Measurements from ENCODE around the gene SDF2. TPM values are rescaled to one million over a fixed set of nuclear protein-coding genes. Genes with fewer than 3 reads are reported as not detected.

The SDF2 gene
- total and polyA plus RNA-seq, 2 experiments from 2014 or later: 26.1 to 85.7 TPM

DNA sequence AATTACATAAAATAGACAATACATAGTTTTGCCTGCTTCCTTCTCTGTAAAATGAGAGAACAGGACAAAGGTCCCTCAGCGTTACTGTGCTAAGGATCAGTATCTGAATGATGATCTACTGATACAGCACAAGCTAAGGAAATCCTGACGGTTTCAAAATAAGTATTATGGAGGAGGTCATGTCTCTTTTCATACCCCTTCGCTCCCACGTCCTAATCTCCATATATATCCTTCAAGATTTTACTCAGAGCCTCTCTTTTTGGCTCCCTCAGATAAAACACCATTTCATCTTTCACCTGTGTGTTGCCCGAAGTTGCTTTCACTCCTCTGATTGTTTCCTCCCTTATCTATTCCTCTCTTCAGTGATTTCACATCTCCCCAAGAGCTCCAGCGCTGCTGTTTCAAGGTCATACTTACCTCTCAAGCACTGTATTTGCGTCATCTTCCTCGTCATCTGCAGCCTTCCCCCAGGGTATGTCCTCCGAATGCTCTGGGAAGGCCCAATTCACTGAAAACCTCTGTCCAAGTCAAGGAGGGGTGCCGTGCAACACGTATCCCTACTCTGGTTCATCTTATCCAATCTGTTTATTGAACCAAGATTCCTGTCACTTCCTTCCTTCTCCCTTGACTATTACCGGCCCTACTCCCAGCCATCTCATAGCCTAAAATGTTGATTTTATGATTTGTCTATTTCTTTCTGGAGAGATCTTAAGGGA is 15.5 kb downstream of the SDF2 start:
- Histone ChIP-seq H3K4me3 (peak overlapping the region; percentile 91), H3K27ac (peak overlapping the region; percentile 64), H3K27me3 (no peaks in the 10 kb centered on the region), H3K36me3 (peaks cover 15% of the 10 kb centered on the region), H3K4me1 (ENCODE audit: low read depth) (peaks cover 17% of the 10 kb centered on the region), H3K9me3 (ENCODE audit: low read depth) (no peaks in the 10 kb centered on the region)
- TF ChIP-seq, protein P1, sequence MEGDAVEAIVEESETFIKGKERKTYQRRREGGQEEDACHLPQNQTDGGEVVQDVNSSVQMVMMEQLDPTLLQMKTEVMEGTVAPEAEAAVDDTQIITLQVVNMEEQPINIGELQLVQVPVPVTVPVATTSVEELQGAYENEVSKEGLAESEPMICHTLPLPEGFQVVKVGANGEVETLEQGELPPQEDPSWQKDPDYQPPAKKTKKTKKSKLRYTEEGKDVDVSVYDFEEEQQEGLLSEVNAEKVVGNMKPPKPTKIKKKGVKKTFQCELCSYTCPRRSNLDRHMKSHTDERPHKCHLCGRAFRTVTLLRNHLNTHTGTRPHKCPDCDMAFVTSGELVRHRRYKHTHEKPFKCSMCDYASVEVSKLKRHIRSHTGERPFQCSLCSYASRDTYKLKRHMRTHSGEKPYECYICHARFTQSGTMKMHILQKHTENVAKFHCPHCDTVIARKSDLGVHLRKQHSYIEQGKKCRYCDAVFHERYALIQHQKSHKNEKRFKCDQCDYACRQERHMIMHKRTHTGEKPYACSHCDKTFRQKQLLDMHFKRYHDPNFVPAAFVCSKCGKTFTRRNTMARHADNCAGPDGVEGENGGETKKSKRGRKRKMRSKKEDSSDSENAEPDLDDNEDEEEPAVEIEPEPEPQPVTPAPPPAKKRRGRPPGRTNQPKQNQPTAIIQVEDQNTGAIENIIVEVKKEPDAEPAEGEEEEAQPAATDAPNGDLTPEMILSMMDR (IDR thresholded peaks at IDR 0.05; ENCODE audit: low read depth, low read length): no peak
- DNase-seq (ENCODE audit: low read depth in 1 of 2, low spot score in 1 of 2): no peak

DNA sequence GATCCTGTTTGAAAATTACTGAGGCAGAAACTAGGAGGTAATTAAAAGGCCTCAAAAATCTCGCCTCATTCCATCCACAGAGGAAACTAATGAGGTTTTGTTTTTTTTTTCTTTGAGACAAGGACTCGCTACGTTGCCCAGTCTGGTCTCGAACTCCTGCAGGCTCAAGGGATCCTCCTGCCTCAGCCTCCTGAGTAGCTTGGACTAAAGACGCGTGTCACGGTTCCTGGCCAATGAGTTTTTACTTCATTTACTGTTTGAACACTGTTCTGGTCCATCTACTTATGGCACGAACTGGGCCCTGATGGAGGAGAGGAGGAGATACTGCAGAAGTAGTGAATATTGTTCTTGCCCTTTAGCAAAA is 16.1 kb downstream of the SDF2 start:
- Histone ChIP-seq H3K4me1 (ENCODE audit: low read depth) (peaks cover 17% of the 10 kb centered on the region), H3K36me3 (peaks cover 21% of the 10 kb centered on the region), H3K27me3 (no peaks in the 10 kb centered on the region), H3K9me3 (ENCODE audit: low read depth) (no peaks in the 10 kb centered on the region), H3K4me3 (peak overlapping the region; percentile 91), H3K27ac (no peak overlapping the region)
- no peak for DNase-seq (ENCODE audit: low read depth in 1 of 2, low spot score in 1 of 2)
- TF ChIP-seq, protein P1 (IDR thresholded peaks at IDR 0.05; ENCODE audit: low read depth, low read length): no peak

DNA sequence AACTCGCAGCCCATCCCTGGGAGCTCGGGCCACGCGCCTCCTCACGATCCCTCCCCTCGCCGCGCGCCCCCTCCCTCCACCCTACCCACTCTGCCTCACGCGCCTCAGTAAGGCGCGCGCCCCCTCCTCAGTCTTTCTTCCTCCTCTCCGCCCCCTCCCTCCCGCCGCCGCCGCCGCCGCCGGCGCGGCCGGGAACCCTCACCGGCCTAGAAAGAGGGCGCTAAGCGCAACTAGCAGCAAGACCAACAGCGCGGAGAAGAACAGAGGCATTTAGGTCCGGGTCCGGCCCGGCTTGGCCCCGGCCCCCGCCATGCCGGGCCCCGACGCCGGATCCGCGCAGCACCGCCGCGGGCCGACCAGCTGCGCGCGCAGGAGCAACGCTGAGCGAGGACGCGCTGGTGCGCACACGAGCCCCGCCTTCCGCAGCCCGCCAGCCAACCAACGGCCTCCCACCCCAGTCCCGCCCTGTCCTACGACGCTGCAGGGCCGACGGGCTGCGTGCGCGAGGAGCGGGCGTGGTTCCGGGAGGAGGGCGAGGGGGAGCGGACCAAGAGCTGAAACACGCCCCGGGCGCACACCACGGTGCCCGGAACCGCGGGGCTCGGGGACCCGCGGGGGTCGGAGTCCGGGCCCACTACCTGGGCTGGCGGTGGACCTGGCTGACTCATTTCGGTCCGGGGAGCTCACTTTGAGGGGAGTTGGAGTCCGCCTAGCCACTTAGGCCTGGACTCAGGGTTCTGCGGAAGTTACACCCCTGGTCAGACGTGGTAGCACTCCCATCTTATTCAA is 16.7 kb downstream of the SDF2 start, which contains the start of gene BLTP2:
BLTP2 (minus strand) TSS at position 372 of the 789 bp plus-strand sequence; CDS start at position 270, 102 bp downstream.
- Histone ChIP-seq H3K27me3 (no peaks in the 10 kb centered on the region), H3K4me3 (peak within 1 kb of the TSS; percentile 91), H3K27ac (peak within 1 kb of the TSS; percentile 92), H3K36me3 (peaks cover 27% of the 10 kb centered on the region), H3K9me3 (ENCODE audit: low read depth) (no peaks in the 10 kb centered on the region), H3K4me1 (ENCODE audit: low read depth) (peaks cover 17% of the 10 kb centered on the region)
- TF ChIP-seq, protein P1 (IDR thresholded peaks at IDR 0.05; ENCODE audit: low read depth, low read length): no peak
- DNase-seq (ENCODE audit: low read depth in 1 of 2, low spot score in 1 of 2): peak; percentile 97

DNA sequence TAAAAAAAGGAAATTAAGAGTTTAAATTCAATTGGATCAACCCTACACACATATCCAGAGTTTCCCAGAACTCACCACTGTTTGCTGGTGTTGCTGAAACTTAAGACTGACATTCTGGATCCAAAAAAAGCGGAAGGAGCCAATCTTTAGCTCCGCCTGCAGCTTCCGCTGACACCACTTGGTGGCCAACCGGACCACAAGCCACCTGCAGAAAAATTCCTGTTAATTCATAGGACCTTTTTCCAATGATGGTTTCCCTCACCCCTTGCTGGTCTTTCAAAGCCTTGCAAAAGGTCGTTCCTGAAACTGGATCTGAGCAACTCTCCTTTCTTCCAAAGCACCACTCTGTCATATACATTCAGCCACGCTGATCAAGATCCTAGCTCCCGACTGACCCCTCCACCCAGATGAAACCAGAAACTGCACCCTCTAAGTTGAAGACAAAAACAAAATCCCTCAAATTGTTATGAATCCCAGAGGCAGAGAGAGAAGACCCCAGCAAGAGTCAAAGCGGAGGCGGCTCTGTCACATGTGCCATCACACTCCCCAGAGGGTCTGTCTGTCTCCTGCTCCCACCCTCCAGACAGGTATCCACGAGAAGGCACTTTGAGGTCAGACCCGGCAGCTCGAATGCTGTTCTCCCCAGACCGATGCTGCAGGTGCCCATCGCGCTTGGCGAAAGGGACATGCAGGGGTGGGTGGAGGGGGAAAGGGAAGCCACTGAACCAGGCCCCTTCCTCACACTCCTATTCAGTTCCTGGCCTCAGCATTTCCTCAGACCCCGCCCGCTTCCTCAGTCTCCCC is 17.5 kb downstream of the SDF2 start:
- no peaks in the 10 kb centered on the region for H3K9me3 ChIP-seq (ENCODE audit: low read depth)
- peak overlapping the region; percentile 92 for H3K27ac ChIP-seq
- peak overlapping the region; percentile 91 for H3K4me3 ChIP-seq
- TF ChIP-seq, protein P1 (IDR thresholded peaks at IDR 0.05; ENCODE audit: low read depth, low read length): peak; percentile 34
- peak; percentile 61 to 63 for DNase-seq (ENCODE audit: low read depth in 1 of 2, low spot score in 1 of 2)
- H3K27me3 ChIP-seq: no peaks in the 10 kb centered on the region
- peaks cover 35% of the 10 kb centered on the region for H3K36me3 ChIP-seq
- peaks cover 17% of the 10 kb centered on the region for H3K4me1 ChIP-seq (ENCODE audit: low read depth)

DNA sequence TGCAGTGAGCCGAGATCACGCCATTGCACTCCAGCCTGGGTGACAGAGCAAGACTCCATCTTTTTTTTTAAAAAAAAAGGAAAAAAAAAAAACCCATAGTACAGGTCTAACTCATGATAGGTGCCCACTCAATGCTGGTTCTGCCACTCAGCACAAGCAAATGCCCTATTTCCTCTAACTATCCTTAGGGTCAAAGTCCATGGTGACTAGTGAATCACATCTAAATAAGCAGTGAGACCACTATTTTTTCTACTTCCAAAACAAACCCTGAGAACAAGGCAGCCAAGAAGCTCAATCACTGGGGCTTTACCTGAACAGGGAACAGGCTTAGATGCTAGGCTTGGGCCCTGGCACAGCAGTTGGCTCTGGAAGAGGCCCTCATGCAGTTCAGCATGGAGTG is 20.1 kb downstream of the SDF2 start:
- Histone ChIP-seq H3K36me3 (peaks cover 50% of the 10 kb centered on the region), H3K4me3 (no peak overlapping the region), H3K4me1 (ENCODE audit: low read depth) (peaks cover 12% of the 10 kb centered on the region), H3K27me3 (no peaks in the 10 kb centered on the region), H3K9me3 (ENCODE audit: low read depth) (no peaks in the 10 kb centered on the region), H3K27ac (no peak overlapping the region)
- TF ChIP-seq, protein P1 (IDR thresholded peaks at IDR 0.05; ENCODE audit: low read depth, low read length): no peak
- DNase-seq (ENCODE audit: low read depth in 1 of 2, low spot score in 1 of 2): no peak
